ENCODE results near the gene CDH3.

CDH3 gene

DNA sequence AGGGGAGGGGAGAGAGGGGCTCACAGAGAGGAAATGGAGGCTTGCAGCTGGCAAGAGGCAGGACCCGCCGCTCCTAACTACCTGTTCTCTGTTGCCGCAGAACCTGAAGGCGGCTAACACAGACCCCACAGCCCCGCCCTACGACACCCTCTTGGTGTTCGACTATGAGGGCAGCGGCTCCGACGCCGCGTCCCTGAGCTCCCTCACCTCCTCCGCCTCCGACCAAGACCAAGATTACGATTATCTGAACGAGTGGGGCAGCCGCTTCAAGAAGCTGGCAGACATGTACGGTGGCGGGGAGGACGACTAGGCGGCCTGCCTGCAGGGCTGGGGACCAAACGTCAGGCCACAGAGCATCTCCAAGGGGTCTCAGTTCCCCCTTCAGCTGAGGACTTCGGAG is 53.0 kb downstream of the CDH3 start:
- in situ Hi-C loops (cut with MboI; ENCODE audit: low sequenced_read_pairs) = no loop called here

- in situ Hi-C loops (cut with MboI; ENCODE audit: low sequenced_read_pairs) = loop anchor here (25.0 kb wide), 1 partner anchor 412 kb away; the partner anchor contains the start of gene HAS3
These were observed 55.0 kb downstream of the CDH3 start for GRCh38 chr16:68700120-68700519.

GRCh38 chr16:68700831-68701230 is 55.7 kb downstream of the CDH3 start:
- in situ Hi-C loops (cut with MboI; ENCODE audit: low sequenced_read_pairs) = loop anchor here (25.0 kb wide), 1 partner anchor 411 kb away; the partner anchor contains the start of gene HAS3

GRCh38 chr16:68704232-68704867 is 59.2 kb downstream of the CDH3 start:
- in situ Hi-C loops (cut with MboI; ENCODE audit: low sequenced_read_pairs) = loop anchor here (25.0 kb wide), 1 partner anchor 408 kb away; the partner anchor contains the start of gene HAS3

GRCh38 chr16:68707340-68708152 is 62.4 kb downstream of the CDH3 start:
- in situ Hi-C loops (cut with MboI; ENCODE audit: low sequenced_read_pairs) = loop anchor here (25.0 kb wide), 1 partner anchor 405 kb away; the partner anchor contains the start of gene HAS3

GRCh38 chr16:68710211-68710610 is 65.1 kb downstream of the CDH3 start:
- in situ Hi-C loops (cut with MboI; ENCODE audit: low sequenced_read_pairs) = loop anchor here (25.0 kb wide), 1 partner anchor 402 kb away; the partner anchor contains the start of gene HAS3

- in situ Hi-C loops (cut with MboI; ENCODE audit: low sequenced_read_pairs) = loop anchor here (25.0 kb wide), 1 partner anchor 401 kb away; the partner anchor contains the start of gene HAS3
These were observed 66.5 kb downstream of the CDH3 start for GRCh38 chr16:68711421-68712139.

- in situ Hi-C loops (cut with MboI; ENCODE audit: low sequenced_read_pairs) = loop anchor here (25.0 kb wide), 1 partner anchor 399 kb away; the partner anchor contains the start of gene HAS3
These were observed 68.3 kb downstream of the CDH3 start for GRCh38 chr16:68713361-68713760.

DNA sequence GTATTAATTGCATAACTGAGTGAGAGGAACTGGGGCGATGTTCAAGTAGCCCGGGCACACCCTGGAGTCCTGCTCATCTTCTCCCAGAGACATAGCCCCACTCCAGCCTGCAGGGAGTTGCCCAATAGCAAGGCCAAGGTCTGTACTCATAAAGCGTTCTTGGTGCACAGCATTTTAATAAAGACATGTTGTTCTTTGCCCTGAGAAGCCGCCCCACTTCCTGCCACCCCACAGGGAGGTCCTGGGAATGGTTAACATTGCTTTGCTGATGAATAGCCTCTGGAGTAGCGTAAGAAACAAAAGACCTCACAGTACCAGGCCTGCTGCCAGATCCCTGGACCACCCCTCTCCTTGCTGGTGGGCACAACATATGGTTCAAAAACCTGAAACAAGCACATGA is 70.4 kb downstream of the CDH3 start:
- in situ Hi-C loops (cut with MboI; ENCODE audit: low sequenced_read_pairs) = loop anchor here (25.0 kb wide), 1 partner anchor 397 kb away; the partner anchor contains the start of gene HAS3

DNA sequence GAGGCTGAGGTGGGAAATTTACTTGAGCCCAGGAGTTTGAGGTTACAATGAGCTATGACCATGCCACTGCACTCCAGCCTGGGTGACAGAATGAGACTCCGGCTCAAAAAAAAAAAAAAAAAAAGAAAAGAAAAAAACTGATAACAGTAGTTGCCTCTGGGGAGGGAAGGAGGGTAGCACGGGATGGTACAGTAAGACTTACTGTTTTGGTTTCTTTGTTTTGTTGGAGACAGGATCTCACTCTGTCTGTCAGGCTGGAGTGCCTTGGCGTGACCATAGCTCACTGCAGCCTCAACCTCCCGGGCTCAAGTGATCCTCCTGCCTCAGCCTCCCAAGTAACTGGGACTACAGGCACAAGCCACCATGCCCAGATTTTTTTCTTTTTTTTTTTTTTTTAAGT is 71.4 kb downstream of the CDH3 start:
- in situ Hi-C loops (cut with MboI; ENCODE audit: low sequenced_read_pairs) = loop anchor here (25.0 kb wide), 1 partner anchor 396 kb away; the partner anchor contains the start of gene HAS3

- in situ Hi-C loops (cut with MboI; ENCODE audit: low sequenced_read_pairs) = loop anchor here (25.0 kb wide), 1 partner anchor 395 kb away; the partner anchor contains the start of gene HAS3
These were observed 72.6 kb downstream of the CDH3 start for GRCh38 chr16:68717684-68718083.

GRCh38 chr16:68718590-68718989 is 73.5 kb downstream of the CDH3 start:
- in situ Hi-C loops (cut with MboI; ENCODE audit: low sequenced_read_pairs) = loop anchor here (25.0 kb wide), 1 partner anchor 394 kb away; the partner anchor contains the start of gene HAS3

DNA sequence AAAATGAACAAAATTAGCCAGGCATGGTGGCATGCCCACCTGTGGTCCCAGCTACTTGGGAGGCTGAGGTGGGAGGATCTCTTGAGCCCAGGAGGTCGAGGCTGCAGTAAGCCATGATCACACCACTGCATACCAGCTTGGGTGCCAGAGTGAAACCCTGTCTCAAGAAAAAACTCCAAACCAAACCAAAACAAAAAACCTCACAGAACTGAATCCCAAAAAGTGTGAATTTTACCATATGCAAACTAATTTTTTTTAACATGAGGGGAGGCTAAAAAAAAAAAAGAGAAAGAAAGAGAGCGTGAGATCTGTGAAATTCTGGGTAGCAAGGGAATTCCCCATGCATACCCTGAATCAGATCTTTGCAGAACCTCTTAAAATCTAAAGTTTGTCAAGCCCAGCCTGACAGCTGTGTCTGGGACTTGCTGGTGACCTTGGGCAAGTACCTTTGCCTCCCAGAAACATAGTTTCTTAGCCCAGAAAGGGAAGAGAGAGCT is 74.9 kb downstream of the CDH3 start:
- in situ Hi-C loops (cut with MboI; ENCODE audit: low sequenced_read_pairs) = loop anchor here (25.0 kb wide), 1 partner anchor 392 kb away; the partner anchor contains the start of gene HAS3

DNA sequence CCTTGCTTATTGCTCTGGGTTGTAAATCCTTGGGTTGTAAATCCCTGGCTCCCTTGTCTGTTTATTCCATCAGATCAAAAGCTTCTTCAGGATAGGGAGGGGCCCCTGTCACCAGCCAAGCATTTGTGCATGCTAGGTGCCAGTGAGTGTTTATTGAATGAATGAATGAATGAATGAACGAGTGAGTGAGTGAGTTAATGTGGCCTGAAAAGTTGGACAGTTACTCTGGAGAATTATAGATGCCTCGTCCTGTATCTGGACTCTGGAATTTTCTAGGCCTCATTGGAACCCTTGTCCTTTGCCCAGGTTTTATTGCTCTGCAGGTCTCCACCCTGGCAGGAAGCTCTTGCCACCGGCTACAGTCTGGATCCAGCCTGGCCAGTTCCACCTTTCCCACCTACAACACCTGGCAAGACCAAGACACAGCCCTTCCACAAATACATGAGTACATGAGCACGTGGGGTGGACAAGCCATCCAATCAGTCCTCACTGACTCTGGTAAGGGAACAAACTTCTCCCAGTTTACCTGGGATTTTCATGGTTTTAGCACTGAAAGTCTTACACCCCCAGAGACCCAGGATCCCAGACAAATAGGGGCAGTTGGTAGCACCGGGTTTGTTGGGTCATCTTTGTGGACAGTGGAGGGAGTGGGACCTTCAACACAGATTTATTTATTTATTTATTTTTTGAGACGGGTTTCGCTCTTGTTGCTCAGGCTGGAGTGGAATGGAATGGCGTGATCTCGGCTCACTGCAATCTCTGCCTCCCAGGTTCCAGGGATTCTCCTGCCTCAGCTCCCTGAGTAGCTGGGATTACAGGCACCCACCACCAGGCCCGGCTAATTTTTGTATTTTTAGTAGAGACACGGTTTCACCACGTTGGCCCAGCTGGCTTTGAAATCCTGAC is 77.3 kb downstream of the CDH3 start:
- in situ Hi-C loops (cut with MboI; ENCODE audit: low sequenced_read_pairs) = loop anchor here (25.0 kb wide), 1 partner anchor 390 kb away; the partner anchor contains the start of gene HAS3

DNA sequence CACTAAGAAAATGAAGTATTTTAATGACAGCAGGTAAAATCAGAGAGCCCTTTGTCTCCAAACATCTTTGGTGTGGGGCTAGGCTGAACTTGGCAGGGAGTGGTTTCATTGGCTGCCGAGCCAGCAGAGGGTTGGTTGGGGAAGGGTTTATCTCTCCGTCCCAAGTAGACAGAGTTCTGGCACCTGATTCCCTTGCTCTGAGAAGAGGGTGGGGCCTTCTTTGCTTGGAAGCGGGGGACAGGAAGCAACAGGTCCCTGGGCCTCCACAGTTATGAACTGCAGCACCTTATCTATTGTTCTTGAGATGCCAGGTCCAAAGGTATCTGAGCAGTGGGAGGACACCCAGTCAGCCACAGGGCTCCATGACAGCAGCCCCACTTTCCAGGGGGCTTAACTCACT is 79.7 kb downstream of the CDH3 start:
- in situ Hi-C loops (cut with MboI; ENCODE audit: low sequenced_read_pairs) = loop anchor here (25.0 kb wide), 1 partner anchor 388 kb away; the partner anchor contains the start of gene HAS3

- in situ Hi-C loops (cut with MboI; ENCODE audit: low sequenced_read_pairs) = no loop called here
These were observed 83.4 kb downstream of the CDH3 start for GRCh38 chr16:68728523-68728922.

GRCh38 chr16:68731637-68732036 is 86.5 kb downstream of the CDH3 start:
- in situ Hi-C loops (cut with MboI; ENCODE audit: low sequenced_read_pairs) = no loop called here

GRCh38 chr16:68732042-68732680 is 87.1 kb downstream of the CDH3 start:
- in situ Hi-C loops (cut with MboI; ENCODE audit: low sequenced_read_pairs) = no loop called here
